Thyroid gland (tissue), 4 donors: ENCODE results near the gene WDR89.

Experiments used
- CTCF ChIP-seq, 6 experiments: fragments of 200-600 bp in 3 of 6; fragments of 450-650 bp in 3 of 6; sonication (generic) in 3 of 6; IDR thresholded peaks; one replicate each; pipeline ENCODE4 v1.5.1; 2016 to 2019; ENCODE audit warnings: antibody characterized with exemption in 6 of 6, mild to moderate bottlenecking in 2 of 6, inconsistent platforms in 1 of 6, moderate library complexity in 1 of 6
- POLR2A ChIP-seq, 2 donors: fragments of 450-650 bp; IDR thresholded peaks; one replicate each; pipeline ENCODE4 v1.6.1; 2017; ENCODE audit warnings: antibody characterized with exemption in 2 of 2, mild to moderate bottlenecking in 2 of 2, moderate library complexity in 1 of 2

DNA sequence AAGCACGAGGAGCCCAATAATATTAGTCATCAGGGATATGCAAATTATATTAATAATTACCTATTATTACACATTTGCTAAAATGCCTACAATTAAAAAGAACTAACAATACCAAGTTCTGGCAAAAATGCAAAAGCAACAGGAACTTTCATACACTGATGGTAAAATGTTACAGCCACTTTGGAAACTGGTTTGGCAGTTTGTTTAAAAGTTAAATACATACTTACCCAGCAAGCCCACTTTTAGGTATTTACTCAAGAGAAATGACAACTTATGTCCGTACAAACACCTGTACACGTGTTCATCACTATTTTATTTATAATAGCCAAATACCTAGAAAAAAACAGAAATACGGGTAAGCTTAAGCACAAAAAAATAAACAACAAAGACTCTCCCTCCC lies 17.0 kb downstream of the WDR89 start:
- no peak for TF ChIP-seq CTCF (IDR thresholded peaks at IDR 0.05)
- TF ChIP-seq POLR2A (IDR thresholded peaks at IDR 0.05): no peak
